Mesothelial cell of epicardium (in vitro differentiated cells): ENCODE measurements around the gene FBXW12. TPM values are rescaled to one million over a fixed set of nuclear protein-coding genes. Genes with fewer than 3 reads are reported as not detected.

Experiments used
- DNase-seq, 2 experiments: peaks; one replicate each; pipeline ENCODE4 v3.0.0; 2021; ENCODE audit warnings: low spot score in 2 of 2; ENCODE audit not compliant: unreplicated experiment in 2 of 2
- H3K27ac Mint-ChIP-seq: 2 replicates; pipeline ENCODE4 v1.8.0; 2021; ENCODE audit warnings: mixed read lengths
- H3K27me3 Mint-ChIP-seq: 2 replicates; pipeline ENCODE4 v1.8.0; 2021; ENCODE audit warnings: low read depth, mixed read lengths
- H3K36me3 Mint-ChIP-seq: 2 replicates; pipeline ENCODE4 v1.8.0; 2021; ENCODE audit warnings: mixed read lengths
- H3K4me1 Mint-ChIP-seq: 2 replicates; pipeline ENCODE4 v1.8.0; 2021; ENCODE audit warnings: mixed read lengths
- H3K4me3 Mint-ChIP-seq: 2 replicates; pipeline ENCODE4 v1.8.0; 2021; ENCODE audit warnings: mild to moderate bottlenecking, moderate library complexity, mixed read lengths
- H3K9me3 Mint-ChIP-seq: 2 replicates; pipeline ENCODE4 v1.8.0; 2021; ENCODE audit warnings: mixed read lengths
- CTCF ChIP-seq: fragments of 200-600 bp; sonication (generic); IDR thresholded peaks from one replicate; pipeline ENCODE4 v1.5.0; 2021; ENCODE audit warnings: antibody characterized with exemption; ENCODE audit not compliant: unreplicated experiment
- total RNA-seq: library from RNA; stranded (reverse); gene quantifications from 3 replicates; pipeline ENCODE4 v1.2.1, GENCODE V29; 2021

The FBXW12 gene
- total RNA-seq, 1 donor from 2014 or later = 0.47 TPM

DNA sequence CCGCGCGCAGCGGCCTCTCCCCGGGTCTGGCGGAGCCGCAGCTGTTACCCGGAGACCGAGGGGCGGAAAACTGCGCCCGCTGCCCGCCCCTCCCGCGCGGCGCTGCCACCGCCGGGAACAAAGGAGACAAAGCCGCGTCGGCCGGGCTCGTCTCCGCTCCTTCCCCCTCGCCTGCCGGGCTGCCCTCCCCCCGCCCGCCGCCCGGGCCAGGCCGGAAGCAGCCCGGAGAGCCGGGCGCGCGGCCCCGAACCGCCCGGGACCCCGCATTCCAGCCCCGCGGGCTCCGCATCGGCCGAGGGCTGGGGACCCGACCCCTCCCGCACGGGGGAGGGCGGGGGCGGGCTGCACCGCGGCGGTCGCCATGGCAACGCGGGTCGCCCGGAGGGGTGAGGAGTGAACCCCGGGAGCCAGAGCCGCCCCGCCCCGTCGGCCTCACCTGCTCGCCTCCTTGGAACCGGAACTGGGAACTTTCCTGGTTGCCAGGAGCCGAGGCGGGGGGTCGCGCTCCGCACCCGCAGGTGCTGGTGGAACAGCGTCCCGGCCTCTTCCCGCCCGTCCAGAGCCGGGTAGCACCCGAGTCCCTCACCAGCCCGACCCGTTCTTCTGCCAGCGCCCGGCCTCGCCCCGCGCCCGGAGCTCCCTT lies 57.4 kb downstream of the FBXW12 start:
- Mint-ChIP-seq H3K27ac (peak overlapping the region; percentile 97), H3K36me3 (peaks cover 2% of the 10 kb centered on the region), H3K4me3 (peak overlapping the region; percentile 87), H3K27me3 (no peaks in the 10 kb centered on the region), H3K4me1 (peaks cover 71% of the 10 kb centered on the region), H3K9me3 (no peaks in the 10 kb centered on the region)
- TF ChIP-seq CTCF = no peak
- DNase-seq = peak; percentile 60 to 82

DNA sequence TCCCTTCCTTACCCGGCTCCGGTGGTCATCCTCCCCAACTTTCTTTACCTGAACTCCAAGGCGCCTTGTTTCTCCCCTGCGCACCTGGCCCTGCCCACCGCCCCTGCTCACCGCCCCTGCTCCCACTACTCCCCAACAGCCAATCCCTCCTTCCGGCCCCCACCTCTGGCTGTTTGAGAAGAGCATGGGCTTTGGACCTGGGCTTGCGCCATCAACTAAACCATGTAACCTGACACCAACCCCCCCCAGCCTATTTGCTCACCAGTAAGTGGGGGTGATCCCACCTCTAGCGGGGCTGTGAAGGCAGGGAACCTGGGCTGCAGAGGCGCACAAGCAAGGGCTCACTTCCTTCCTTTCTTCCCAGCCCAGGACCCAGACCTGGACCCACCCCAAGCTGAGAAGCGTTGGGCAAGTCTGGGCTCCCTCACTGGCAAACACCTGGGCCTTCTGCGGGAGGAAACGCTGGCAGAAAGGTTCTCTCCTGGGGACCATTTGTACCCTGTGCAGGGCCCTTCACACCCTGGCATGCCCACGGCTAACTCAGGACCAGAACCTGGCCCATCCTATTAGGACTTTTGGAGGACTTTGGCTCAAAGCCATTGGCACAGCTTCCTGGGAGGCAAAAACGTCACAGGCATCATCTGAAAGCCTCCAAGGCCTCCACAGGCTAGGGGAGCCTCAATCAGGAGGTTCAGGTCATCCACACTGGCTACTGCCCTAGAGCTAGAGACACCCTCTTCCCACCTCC lies 58.1 kb downstream of the FBXW12 start, which contains the start of gene PLXNB1:
TSS of gene PLXNB1 (minus strand) at position 127 of the 748 bp plus-strand sequence. CDS start 5,475 bp downstream, outside the sequence.
- Mint-ChIP-seq H3K27me3 (no peaks in the 10 kb centered on the region), H3K4me1 (peaks cover 68% of the 10 kb centered on the region)
- DNase-seq = peak; percentile 63 to 81

DNA sequence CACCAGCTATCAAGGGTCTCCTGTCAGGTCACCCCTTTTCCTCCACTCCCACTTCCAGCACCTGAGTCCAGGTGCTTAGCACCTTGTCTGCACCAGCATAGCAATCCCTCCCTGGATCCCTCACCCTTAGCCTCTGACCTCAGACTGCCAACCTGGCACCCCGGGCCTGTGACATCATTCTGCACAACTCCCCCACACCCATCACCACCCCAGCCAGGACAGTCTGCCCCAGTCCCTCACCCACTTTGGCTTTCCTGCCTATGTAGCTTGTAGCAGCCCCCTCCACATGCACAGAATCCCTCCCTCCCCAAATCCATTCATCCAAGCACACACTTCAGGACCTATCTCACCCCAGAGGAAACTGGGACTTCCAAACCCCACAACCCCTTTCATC lies 58.7 kb downstream of the FBXW12 start:
- Mint-ChIP-seq H3K27me3 (no peaks in the 10 kb centered on the region), H3K4me1 (peaks cover 65% of the 10 kb centered on the region), H3K27ac (peak overlapping the region; percentile 97), H3K36me3 (peaks cover 2% of the 10 kb centered on the region), H3K9me3 (no peaks in the 10 kb centered on the region), H3K4me3 (peak overlapping the region; percentile 87)
- no peak for DNase-seq
- TF ChIP-seq CTCF = no peak

More for the DNA sequence above, 58.1 kb downstream of the FBXW12 start, which contains the start of gene PLXNB1:
- H3K36me3 Mint-ChIP-seq = peaks cover 2% of the 10 kb centered on the region
- no peak for TF ChIP-seq CTCF
- H3K27ac Mint-ChIP-seq = peak within 1 kb of the TSS; percentile 97
- no peaks in the 10 kb centered on the region for H3K9me3 Mint-ChIP-seq
- H3K4me3 Mint-ChIP-seq = peak within 1 kb of the TSS; percentile 87

DNA sequence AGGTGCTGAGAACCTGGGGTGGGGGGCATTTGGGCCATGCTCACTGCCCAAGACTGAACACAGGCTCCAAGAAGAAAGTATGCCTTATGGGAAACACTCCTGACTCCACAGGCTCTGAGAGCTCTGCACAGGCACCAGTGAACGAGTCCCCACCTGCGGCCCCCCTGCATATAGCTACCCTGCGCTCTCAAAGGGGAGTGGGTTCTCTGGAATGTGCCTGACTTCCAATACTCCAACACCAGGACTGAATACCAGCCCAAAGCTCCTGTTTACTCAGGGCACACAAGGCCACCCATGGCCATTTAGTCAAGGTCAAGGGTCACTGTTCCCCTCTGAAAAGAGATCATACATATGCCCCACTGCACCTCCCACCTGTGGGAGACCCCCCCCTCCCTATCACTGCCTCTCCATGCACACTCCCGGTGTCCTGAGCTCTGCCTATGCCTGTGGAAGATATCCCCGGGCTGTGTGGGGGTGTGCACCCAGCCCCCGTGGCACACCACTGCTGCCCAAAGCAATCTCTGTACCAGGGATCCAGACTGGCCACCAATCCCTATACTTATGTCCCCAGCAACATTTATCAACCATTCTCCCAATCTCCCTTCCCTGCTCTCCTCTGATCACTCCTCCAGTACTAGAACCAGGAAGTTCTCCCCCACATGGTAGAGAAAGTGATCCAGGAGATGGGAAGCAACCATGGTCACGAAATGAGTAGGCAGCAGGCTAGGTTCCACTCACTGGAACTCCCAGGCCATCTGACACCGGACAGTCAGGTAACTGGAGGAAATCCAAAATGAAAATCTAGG lies 59.4 kb downstream of the FBXW12 start:
- peaks cover 58% of the 10 kb centered on the region for H3K4me1 Mint-ChIP-seq
- no peak for DNase-seq
- no peaks in the 10 kb centered on the region for H3K27me3 Mint-ChIP-seq
- H3K36me3 Mint-ChIP-seq = peaks cover 2% of the 10 kb centered on the region
- TF ChIP-seq CTCF = no peak
- H3K9me3 Mint-ChIP-seq = no peaks in the 10 kb centered on the region
- H3K4me3 Mint-ChIP-seq = peak overlapping the region; percentile 87
- peak overlapping the region; percentile 97 for H3K27ac Mint-ChIP-seq
